Middle frontal gyrus (tissue), 1 donor: ENCODE results near the gene CFB.
"Not testable (repeated sequence)": the region's sequence is repeated elsewhere in the genome, so short reads cannot be mapped to it uniquely, and the experiment has no call there.

Source experiments
- DNase-seq: peaks from one replicate; pipeline ENCODE4 v3.0.0-alpha.2; 2015; ENCODE audit warnings: low spot score; ENCODE audit errors: extremely low spot score

Gene CFB

GRCh38 chr6:31911826-31912585 lies 33.9 kb upstream of the CFB start:
- no peak for DNase-seq

DNA sequence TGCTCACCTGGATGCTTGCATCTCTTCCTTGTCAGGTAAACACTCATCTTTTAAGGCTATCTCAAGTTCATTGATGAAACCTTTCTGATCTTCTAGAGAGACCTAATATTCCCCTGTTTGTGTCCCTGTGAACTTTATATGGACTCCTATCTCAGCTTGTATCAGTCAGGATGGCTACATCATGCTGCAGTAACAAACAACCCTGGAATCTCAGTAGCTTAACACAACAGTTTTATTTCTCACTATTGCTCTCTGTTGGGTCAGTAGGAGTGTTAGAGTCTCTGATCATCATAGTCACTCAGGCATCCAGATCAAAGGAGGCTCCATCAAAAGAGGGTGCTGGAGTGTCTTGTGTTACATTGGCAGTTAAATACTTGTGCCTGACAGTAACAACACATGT lies 30.5 kb upstream of the CFB start:
- no peak for DNase-seq

GRCh38 chr6:31915756-31916155 lies 30.1 kb upstream of the CFB start:
- DNase-seq = no peak

DNA sequence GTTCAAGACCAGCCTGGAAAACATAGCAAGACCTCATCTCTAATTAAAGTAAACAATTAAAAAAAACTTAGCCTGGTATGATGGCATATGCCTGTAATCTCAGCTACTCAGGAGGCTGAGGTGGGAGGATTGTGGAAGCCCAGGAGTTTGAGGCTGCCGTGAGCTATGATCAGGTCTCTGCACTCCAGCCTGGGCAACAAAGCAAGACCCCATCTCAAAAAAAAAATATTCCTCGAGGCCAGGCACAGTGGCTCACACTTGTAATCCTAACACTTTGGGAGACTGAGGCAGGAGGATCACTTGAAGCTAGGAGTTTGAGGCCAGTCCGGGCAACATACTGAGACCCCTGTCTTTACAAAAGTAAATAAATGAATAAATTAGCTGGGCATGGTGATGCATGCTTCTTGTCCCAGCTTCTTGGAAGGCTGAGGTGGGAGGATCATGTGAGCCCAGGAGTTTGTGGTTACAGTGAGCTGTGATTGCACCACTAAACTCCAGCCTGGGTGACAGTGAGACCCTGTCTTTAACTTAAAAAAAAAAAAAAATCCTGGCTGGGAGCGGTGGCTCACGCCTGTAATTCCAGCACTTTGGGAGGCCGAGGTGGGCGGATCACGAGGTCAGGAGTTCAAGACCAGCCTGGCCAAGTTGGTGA lies 27.7 kb upstream of the CFB start:
- DNase-seq = no peak

DNA sequence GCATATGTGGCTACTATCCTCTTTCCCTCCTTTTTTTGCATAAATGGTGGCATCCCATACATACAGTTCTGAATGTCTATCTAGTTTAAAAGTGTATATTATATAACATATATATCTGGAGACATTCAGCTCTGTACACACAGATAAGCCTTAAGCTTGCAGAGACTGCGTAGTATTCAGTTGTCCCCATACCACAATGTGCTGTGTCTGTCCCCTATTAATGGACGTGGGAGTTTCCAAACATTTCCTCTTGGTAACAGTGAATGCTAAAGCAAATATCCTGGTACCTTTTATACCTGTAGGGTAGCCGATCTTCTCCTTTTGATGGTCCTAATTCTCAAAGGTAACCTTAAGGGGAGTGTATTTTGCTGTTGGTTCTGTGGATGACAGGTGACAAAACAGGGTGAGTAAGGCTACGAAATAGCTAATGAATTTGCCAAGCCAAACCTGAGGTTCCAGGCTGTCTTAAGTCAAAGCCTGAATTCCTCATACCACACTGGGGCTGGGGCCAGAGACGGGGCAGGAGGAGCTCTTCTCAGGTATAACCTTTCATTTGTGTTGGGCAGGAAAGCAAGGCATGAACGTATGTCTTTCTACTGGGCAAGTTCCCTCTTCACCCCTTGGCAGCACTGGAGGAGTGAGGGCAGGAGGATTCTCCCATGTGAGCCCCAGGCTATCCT lies 26.1 kb upstream of the CFB start:
- no peak for DNase-seq

GRCh38 chr6:31920811-31921210 lies 25.1 kb upstream of the CFB start:
- no peak for DNase-seq

- no peak for DNase-seq
These were observed 23.0 kb upstream of the CFB start for GRCh38 chr6:31922942-31923341.

- DNase-seq = no peak
These were observed 18.5 kb upstream of the CFB start, which contains the start of gene C2 for GRCh38 chr6:31927242-31927862. Gene C2, plus strand, starts transcription at chr6:31927717. Its CDS starts 36 bp downstream, at chr6:31927753.

GRCh38 chr6:31927863-31928671 lies 17.8 kb upstream of the CFB start:
- no peak for DNase-seq

DNA sequence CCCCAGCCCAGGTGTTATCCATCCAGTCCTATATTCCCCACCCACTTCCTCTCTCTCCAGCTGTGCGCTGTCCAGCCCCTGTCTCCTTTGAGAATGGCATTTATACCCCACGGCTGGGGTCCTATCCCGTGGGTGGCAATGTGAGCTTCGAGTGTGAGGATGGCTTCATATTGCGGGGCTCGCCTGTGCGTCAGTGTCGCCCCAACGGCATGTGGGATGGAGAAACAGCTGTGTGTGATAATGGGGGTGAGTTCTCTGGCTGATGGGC lies 17.3 kb upstream of the CFB start:
- no peak for DNase-seq

DNA sequence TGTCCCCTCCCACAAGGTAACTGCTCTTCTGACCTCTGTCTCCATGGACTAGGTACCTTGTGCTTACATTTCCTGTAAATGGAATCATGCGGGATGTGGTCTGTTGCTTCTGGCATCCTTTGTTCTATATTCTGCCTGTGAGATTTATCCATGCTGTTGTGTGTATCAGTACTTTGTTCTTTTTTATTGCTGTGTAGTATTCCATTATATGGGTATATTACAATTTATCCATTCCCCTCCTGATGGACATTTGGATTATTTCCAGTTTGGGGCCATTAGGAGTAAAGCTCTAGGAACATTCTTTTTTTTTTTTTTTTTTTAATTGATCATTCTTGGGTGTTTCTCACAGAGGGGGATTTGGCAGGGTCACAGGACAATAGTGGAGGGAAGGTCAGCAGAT lies 14.9 kb upstream of the CFB start:
- DNase-seq = no peak

DNA sequence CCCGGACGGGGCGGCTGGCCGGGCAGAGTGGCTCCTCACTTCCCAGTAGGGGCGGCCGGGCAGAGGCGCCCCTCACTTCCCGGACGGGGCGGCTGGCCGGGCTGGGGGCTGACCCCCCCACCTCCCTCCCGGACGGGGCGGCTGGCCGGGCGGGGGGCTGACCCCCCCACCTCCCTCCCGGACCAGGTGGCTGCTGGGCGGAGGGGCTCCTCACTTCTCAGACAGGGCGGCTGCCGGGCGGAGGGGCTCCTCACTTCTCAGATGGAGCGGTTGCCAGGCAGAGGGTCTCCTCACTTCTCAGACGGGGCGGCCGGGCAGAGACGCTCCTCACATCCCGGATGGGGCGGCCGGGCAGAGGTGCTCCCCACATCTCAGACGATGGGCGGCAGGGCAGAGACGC lies 13.8 kb upstream of the CFB start:
- not testable (repeated sequence) for DNase-seq

DNA sequence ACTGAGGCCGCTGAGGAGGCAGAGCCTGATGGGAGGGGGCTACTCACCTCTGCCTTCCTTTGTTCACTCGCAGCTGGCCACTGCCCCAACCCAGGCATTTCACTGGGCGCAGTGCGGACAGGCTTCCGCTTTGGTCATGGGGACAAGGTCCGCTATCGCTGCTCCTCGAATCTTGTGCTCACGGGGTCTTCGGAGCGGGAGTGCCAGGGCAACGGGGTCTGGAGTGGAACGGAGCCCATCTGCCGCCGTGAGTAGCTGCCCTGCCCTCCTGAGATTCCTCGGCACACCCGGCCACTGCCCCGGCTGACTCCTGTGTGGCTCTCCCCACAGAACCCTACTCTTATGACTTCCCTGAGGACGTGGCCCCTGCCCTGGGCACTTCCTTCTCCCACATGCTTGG lies 12.4 kb upstream of the CFB start:
- no peak for DNase-seq

GRCh38 chr6:31935021-31935420 lies 10.9 kb upstream of the CFB start:
- DNase-seq = no peak

- no peak for DNase-seq
These were observed 10.1 kb upstream of the CFB start for GRCh38 chr6:31935823-31936222.

DNA sequence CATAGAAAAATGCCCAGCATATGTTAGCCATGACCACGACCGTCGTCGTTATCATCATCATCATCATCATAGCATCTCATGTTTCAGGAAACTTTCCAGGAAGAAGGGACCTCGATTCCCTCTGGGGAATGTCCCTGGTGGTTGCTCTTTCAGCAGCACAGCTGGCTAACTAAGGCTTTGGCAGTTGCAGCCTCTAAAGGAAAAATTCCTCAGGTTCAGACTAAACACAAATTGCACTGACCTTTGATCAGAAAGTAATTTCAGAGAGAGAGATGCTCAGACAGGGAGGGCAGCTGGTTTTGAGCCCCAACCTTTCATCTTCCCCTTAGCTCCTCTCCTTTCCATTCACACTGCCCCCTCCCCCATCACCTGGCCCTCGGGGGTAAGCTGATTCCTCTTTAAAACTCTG lies 5.6 kb upstream of the CFB start:
- DNase-seq = no peak

GRCh38 chr6:31943742-31944141 lies 2.2 kb upstream of the CFB start:
- no peak for DNase-seq

- DNase-seq = no peak
These were observed 765 bp upstream of the CFB start for GRCh38 chr6:31945154-31945506.

- no peak for DNase-seq
These were observed 533 bp downstream of the CFB start for GRCh38 chr6:31946370-31946885.

- no peak for DNase-seq
These were observed 1.3 kb downstream of the CFB start for GRCh38 chr6:31947070-31947675.

DNA sequence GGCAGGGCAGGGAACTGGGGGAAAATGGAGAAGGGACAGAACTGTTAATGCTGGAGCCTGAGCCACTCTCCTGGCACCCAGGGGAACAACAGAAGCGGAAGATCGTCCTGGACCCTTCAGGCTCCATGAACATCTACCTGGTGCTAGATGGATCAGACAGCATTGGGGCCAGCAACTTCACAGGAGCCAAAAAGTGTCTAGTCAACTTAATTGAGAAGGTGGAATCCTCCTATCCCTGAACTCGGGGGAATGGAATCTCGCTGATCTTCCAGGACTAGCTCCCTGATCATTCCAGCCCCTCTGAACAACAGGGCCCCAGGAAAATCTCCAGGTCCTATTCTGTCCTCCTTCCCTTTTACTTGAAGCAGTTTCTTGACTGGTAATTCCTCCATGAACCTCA lies 2.0 kb downstream of the CFB start:
- DNase-seq = no peak
